GM21447 (cell line): ENCODE measurements around the gene KCNJ16.

Experiments used
- ATAC-seq: cut with Tn5 transposase; IDR thresholded peaks from one replicate; pipeline ENCODE4 v1.9.1; 2021; ENCODE audit not compliant: unreplicated experiment

The KCNJ16 gene

DNA sequence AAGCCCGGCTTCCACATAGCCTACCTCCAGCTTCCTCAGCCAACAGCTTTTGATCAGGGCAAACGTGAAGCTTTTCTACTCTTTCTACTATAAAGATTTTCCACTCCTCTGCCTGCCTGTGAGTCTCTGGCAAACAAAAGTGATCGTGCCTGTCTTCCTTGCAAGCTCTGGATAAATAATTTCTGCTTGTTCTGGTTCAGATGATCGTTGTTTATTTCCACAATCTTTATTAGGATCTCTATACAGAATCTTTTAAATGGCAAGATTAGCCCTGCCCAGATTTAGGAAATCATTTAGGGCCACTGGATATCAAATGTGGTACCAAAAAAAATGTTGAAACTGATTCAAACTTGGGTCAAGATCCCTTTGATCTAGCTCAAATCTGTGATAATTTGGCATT is 20.4 kb downstream of the KCNJ16 start:
- ATAC-seq: no peak

DNA sequence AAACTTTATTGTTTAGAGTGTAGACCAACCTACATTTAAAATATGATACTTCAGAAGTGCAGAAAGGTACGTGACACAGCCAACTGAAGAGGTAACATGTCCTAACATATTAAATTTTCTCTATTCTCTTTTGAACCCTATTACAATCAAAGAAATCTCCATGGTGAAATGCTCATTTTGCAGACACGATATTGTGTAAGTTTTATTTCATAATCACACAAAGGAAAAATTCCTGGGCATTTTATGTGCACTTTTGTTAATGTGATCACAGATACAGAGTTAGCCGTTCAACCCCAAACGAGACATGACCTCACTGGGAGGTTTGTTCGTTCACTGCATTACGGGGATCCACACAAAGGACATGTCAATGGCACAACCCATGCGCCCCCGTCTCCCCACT is 21.8 kb downstream of the KCNJ16 start:
- ATAC-seq: no peak

DNA sequence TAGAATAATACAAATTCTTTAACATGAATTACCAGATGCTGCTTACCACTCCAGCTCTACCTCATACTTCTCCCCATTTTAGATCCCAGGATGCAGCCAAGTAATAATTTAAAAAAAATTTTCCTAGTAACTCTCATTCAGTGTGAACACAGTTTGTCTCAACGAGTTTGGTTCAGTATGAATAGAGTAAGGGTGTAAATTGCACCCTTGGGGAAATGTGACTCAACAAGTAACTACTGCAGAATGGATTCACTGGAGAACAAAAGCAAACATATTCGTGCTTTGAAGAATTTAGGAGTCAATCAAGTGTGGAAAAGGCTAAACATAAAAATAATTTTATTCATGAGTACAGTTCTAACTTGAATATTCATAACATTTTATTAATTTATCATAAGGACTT is 23.0 kb downstream of the KCNJ16 start:
- no peak for ATAC-seq

DNA sequence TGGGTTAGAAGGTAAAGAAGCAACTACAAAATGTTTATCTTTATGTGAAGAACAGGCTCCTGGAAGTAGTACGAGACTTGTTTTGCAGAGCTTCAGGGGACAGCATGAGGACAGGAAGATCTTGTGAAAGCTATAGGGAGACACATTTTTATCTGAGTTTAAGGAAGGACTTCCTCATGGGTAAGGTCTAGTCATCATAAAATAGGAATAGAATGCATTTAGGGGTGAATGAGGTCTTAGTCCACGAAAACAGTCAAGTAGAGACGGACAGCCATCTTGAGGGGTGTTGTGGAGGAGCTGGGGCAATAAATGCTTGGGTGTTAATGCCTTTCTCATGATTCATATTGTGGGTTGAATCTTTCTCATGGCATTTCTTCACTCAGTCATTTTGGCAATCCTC is 24.3 kb downstream of the KCNJ16 start:
- ATAC-seq: no peak

DNA sequence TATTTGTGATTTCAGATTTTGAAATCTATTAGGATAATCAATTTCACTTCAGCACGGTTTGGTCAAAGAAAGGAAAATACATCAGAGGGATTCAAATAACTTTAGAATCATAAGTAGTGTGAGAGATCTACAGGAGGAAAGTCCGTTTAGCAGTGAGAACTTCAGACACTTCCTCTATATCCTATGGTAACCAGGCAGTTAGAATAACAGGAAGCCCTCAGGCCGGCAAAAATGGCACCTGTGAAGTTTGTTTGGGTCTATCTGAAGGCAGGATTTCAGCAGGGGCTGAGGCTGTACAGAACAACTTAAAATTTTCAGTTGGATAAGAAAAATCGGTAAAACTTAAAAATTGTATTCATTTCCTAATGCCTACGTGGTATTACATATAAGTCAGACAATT is 24.9 kb downstream of the KCNJ16 start:
- ATAC-seq: no peak

DNA sequence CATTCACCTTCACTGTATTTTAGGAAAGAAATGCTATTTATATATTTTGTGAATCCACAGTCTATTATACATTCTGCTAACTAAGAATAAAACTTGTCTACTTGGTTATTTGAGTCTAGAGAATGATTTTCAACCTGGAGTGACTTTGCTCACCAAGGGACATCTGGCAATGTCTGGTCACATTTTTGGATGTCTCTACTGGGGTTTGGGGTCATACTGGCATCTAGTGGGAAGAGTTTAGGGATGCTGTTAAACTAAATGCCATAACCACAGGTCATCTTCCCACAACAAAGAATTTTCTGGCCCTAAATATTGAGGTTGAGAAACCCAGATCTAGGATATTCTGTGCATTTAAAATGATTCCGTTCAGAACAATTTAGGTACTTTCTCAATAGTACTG is 26.0 kb downstream of the KCNJ16 start:
- ATAC-seq: no peak

DNA sequence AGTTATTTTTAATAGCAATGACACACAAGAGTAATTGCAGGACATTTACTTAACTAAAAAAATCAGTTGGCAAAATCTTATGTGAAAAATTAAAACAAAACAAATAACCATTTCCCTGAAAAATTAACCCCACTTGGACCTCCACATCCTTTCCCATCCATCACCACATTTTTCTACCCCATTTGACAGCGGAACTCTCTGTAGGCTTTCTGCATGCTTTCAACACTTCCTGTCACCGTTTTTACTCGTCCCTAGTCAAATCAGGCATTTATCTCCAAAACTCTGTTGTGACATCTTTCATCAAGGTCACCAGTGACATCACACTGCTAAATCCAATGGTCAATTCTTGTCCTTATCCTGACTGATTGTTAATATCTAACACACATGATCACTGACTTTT is 27.5 kb downstream of the KCNJ16 start:
- ATAC-seq: no peak

DNA sequence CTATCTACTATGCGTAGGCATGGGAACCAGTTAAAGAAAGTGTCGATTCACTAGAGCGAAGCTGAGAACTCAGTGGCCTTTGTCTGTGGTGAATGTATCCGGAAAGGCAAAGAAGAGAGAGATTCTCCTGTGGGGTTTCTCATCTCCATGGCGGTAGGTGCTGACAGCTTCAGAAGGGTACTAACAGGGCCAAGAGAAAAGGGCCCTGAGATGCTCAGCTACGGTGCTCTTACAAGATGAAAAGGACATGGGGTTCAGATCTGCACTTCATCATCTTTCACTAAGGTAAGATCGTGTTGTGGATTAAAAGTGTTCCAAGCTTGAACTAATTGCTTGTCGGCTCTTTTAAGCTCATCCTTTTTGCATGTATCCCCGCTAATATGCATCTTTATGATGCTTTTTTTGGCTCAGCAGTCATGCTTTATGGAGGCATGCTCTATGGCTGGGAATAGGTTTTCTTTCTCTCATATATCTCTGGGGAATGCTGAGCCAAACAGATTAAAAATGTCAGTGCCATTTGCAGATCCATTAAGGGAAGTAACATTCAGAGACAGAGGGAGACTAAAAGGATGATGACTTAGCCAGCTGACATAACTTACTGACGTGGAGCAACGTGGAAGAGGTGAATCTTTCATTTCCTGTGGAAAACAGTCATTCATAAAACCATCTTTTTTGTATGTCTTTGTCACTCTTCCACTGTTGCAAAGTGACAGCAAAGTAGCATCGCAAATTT is 29.9 kb downstream of the KCNJ16 start:
- ATAC-seq: no peak

DNA sequence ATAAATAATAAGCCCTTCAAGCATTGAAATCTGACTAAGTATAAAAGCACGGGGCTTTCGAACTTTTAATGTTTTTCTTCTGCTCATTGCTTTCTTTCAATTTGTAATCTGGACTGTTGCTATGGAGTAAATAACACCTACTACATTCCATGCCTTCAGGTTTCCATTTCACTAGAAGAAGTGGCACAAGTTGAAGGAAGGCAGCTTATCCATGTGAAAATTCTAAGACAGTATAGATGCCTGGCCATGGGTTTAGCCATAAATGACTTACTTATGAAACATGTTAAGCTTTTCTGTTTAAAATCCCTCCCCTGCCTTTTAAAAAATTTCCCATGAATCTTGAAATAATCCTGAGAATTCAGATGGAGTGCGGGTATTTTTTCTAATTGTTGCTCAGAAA is 30.6 kb downstream of the KCNJ16 start:
- ATAC-seq: no peak

DNA sequence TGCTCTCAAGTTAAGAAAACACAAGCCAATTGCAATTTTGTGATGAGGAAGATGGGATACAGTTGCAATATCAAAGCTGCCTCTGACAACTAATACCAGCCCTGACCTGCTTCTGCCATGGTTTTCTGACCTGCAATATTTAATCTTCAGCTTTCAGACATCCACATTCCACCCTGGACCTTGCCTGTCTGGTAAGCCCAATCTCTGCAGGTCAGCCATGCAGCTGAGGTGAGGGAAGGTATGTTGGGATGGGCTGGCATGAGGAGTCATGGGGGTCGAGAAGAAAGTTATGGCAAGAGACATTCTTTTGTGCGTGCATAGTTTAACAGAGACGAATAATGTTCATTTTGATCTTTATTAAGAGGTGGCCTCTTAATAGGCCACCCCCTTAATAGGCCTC is 31.5 kb downstream of the KCNJ16 start:
- ATAC-seq: no peak

DNA sequence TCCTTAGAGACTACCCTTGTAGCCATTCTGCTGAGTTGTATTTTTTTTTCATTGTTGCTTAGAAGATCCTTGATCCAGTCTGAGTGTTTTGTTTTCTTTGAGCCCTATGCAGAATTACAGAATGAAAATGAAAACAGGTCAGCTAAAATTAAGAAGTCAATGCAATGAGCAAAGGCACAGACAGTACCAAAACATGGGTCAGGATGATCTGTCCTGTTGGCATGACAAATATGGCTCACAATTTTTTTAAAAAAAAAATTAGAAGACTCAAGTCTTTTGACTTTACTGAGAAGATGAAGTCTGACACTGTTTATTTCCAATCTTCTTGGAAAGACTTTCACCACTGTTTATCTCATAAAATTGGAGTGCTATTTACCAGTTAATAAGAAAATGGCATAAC is 32.4 kb downstream of the KCNJ16 start:
- no peak for ATAC-seq

DNA sequence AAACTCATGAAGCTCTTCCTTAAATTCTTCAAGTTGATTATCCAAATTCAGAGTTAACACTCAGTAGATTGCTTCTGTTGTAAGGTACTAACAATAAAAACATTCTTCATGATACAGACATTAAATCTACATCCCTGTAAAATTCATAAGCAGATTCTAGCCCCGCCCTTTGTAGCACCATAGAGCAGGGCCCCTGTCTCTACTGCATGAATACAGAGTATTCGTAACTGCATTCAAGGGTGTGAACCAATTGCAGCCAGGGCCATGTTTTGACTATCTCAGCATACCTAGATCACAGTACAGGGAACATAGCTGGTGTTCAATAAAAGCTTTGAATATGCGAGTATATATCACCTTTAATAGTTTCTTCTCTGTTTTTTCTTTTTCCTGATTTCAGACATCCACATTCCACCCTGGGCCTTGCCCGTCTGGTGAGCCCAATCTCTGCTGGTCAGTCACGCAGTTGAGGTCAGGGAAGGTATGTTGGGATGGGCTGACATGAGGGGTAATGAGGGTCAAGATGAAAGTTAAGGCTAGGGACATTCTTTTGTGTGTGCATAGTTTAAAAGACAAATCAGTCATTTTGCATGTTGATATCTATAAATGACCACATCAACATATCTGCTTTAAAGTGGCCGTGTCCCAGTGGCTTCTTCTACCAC is 33.0 kb downstream of the KCNJ16 start:
- ATAC-seq: no peak

DNA sequence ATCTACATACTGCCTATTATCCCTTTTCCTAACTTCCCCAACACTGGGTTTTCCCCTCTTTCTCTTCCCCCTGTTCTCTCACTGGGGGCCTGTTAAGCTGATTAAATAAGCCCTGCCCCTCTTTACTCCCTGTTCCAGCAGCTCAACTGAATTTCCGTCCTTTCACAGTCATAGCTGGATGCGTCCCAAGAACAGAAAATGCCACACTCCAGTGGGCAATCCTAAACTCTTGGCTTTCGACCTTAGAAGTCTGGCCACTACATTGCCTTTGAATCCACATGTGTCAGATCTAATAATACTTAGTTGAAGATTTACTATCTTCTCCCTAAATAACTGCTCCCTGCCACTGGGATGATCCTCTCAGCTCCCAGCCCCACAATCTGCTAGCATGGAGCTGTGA is 34.5 kb downstream of the KCNJ16 start:
- ATAC-seq: no peak

DNA sequence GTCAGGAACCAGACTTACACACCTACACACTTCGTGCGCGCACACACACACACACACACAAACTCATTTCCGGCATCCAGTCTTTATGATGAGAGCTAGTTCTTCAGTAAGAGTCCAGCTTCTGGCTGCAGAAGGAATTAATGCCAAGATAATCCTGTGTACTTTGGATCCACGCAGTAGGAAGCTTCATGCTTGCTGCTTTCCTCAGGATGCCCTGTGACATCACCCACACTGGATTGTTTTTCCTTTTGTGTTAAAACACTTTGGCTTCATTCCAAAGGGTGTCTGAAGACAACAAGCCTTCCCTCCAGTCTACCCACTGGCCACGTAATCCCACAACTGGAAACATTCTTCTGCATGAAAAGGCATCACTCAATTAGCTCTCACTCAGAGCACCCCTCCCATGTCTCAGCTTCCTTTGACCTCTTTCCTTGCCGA is 35.4 kb downstream of the KCNJ16 start:
- ATAC-seq: no peak

DNA sequence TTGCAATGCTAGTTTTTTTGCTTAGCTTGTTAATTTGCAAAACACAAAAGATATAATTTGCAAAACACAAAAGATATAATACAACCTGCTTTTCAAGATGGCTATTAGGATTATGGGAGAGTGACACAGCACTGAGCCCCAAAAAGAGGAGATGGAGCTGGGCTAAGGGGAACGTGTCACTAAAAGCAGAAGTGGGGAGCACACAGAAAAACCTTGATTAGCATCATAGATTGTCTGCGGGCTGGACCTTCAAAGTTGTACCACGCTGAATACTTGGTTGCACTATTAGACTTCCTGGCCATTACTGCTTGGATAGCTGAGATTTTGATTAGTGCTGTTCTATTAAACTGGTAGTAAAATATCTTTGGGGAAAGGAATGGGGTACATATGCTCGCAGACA is 36.2 kb downstream of the KCNJ16 start:
- no peak for ATAC-seq

DNA sequence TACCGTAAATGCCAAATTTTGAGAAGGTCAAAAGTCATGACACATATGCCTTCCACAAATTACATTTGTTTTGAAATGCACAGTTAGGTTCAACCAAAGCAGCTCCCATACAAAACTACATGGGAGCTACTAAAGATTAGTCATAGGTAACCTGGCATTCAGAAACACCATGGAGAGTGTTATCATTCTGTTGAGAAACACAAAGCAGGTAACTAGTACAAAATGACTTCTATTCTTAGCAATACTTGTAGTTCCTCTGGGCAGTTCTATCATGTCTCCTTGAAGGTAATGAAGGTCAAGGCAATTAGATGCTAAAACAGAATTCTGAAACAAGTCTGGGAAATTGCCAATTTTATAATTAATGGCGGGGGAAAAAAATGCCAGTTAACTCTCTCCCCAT is 39.4 kb downstream of the KCNJ16 start:
- no peak for ATAC-seq

DNA sequence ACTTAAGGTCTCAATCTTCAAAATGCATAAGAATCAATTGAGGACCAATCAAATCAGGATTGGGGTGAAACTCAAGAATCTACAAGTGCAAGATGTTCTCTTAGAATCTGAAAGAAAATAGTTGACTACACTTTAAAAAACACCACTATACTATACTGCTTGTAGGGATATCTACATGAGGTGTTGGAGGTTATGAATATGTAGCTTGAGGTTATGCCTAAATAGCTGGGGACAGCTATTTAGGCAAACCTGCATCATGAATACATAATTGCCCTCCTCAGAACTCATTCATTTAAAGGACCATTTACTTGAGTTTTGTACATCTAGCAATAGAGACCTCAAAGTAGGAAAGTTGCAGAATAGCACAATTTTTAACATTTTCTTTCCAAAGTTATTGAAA is 40.1 kb downstream of the KCNJ16 start:
- ATAC-seq: no peak

DNA sequence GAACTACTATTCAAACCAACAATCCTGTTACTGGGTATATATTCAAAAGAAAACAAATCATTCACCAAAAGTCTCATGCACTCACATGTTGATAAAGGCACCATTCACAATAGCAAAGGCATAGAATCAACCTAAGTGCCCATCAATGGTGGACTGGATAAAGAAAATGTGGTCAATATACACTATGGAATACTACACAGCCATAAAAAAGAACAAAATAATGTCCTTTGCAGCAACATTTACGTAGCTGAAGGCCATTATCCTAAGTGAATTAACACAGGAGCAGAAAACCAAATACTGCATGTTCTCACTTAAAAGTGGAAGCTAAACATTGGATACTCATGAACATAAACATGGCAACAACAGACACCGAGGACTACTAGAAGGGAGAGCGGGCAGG is 41.9 kb downstream of the KCNJ16 start:
- ATAC-seq: no peak

DNA sequence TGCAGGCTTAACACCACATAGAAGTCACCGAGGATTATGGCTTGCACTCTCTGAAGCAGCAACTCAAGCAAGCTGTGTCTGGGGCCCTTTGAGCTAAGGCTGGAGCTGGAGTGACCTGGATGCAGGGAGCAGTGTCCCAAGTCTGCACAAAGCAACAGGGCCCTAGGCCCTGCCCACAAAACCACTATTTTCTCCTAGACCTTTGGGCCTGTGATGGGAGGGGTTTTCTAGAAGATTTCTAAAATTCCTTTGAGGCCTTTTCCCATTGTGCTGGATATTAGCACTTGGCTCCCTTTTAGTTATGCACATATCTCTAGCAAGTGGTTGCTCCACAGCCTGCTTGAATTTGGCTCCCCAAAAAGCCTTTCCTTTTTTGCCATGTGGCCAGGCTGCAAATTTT is 44.5 kb downstream of the KCNJ16 start:
- ATAC-seq: no peak

DNA sequence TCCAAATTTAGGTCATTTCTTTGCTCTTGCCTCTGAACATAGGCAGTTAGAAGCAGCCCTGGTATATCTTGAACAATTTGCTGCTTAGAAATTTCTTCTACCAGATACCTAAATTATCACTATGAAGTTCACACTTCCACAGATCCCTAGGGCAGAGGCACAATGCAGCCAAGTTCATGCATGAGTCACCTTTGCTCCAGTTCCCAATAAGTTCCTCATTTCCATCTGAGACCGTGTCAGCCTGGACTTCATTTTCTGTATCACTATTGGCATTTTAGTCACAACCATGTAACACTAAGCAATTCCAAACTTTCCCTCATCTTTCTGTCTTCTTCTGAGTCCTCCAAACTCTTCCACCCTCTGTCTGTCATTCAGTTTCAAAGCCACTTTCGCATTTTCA is 45.0 kb downstream of the KCNJ16 start:
- ATAC-seq: no peak

DNA sequence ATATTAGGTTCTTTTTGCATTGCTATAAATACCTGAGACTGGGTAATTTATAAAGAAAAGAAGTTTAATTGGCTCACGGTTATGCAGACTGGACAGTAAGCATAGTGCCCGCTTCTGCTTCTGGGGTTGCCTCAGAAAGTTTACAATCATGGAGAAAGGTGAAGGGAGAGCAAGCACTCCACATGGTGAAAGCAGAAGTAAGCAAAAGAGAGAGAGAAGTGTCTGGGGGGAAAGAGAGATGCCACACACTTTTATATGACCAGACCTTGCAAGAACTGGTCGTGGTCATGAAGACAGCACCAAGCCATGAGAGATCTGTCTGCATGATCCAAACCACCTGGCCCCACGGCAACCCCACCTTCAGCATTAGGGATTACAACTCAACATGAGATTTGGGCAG is 45.4 kb downstream of the KCNJ16 start:
- ATAC-seq: no peak

DNA sequence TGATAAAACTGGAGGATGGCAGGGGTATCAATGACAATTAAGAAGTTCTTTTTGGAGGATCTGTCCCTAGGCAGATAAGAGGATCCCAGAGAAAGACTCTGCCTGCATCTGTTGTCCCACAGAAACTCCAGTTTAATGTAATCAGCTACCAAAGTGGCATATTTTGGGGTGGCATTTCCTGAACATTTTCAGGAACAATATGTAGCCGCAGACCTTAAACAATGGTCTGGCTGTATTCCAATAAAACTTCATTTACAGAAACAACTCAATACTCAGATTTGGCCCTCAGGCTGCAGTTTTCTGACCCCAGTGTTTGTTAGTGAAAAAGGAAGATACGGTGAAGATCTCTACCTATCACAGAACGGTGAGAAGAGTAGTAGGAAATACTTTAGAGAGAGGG is 46.1 kb downstream of the KCNJ16 start:
- no peak for ATAC-seq

DNA sequence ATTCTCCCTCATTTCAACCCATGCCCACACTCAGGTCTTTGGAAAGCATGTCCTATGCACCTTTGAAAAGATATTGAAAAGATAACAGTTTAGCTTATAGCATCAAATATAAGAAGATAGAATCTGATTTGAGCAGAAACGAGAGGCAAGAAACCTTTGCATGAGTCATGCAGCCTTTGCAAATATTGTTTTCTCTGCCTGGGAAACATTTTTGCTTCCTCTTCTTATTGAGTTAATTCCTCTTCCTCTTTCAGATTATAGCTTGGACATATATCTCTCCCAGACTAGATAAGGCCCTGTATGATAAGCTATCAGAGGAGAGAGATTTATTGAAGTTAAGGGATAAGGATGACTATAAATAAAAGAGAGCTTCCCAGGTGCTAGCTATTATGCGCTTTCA is 48.2 kb downstream of the KCNJ16 start:
- no peak for ATAC-seq
